Hematopoietic multipotent progenitor cell treated with erythropoietin and hydrocortisone succinate and interleukin-3 and kit ligand, for 4 days (in vitro differentiated cells): ENCODE measurements around the gene ANKH.

Source experiments
- DNase-seq: peaks from one replicate; pipeline ENCODE4 v3.0.0-alpha.2; 2015

Gene ANKH

GRCh38 chr5:14757850-14758249 is 113.7 kb downstream of the ANKH start:
- peak; percentile 49 for DNase-seq

GRCh38 chr5:14756478-14756877 is 115.1 kb downstream of the ANKH start:
- DNase-seq: no peak

- no peak for DNase-seq
Observed at GRCh38 chr5:14753947-14754346, 117.6 kb downstream of the ANKH start.

GRCh38 chr5:14753292-14753691 is 118.3 kb downstream of the ANKH start:
- no peak for DNase-seq

GRCh38 chr5:14752497-14753071 is 119.0 kb downstream of the ANKH start:
- DNase-seq: no peak

- no peak for DNase-seq
Observed at GRCh38 chr5:14750712-14751111, 120.9 kb downstream of the ANKH start.

- no peak for DNase-seq
Observed at GRCh38 chr5:14749579-14750101, 121.9 kb downstream of the ANKH start.

GRCh38 chr5:14748180-14748900 is 123.2 kb downstream of the ANKH start:
- DNase-seq: no peak

- DNase-seq: no peak
Observed at GRCh38 chr5:14745753-14746152, 125.8 kb downstream of the ANKH start.

GRCh38 chr5:14745188-14745563 is 126.4 kb downstream of the ANKH start:
- DNase-seq: no peak

GRCh38 chr5:14744296-14745187 is 127.0 kb downstream of the ANKH start:
- DNase-seq: no peak

GRCh38 chr5:14743601-14744295 is 127.8 kb downstream of the ANKH start:
- no peak for DNase-seq

GRCh38 chr5:14742498-14742897 is 129.1 kb downstream of the ANKH start:
- DNase-seq: no peak

- no peak for DNase-seq
Observed at GRCh38 chr5:14741801-14742440, 129.7 kb downstream of the ANKH start.

GRCh38 chr5:14741131-14741530 is 130.4 kb downstream of the ANKH start:
- no peak for DNase-seq

- no peak for DNase-seq
Observed at GRCh38 chr5:14739981-14740380, 131.6 kb downstream of the ANKH start.

- no peak for DNase-seq
Observed at GRCh38 chr5:14739538-14739937, 132.0 kb downstream of the ANKH start.

GRCh38 chr5:14738050-14738449 is 133.5 kb downstream of the ANKH start:
- no peak for DNase-seq

GRCh38 chr5:14737291-14737690 is 134.3 kb downstream of the ANKH start:
- DNase-seq: no peak

GRCh38 chr5:14735944-14736343 is 135.6 kb downstream of the ANKH start:
- peak; percentile 20 for DNase-seq

GRCh38 chr5:14734396-14734795 is 137.2 kb downstream of the ANKH start:
- DNase-seq: no peak

GRCh38 chr5:14733661-14734060 is 137.9 kb downstream of the ANKH start:
- DNase-seq: no peak
